ENCODE data around the gene PRKACA. TPM values are rescaled to one million over a fixed set of nuclear protein-coding genes. Genes with fewer than 3 reads are reported as not detected.

Gene PRKACA
- 49.7 TPM for polyA plus RNA-seq (2012; ENCODE audit: insufficient read depth, insufficient read length)

DNA sequence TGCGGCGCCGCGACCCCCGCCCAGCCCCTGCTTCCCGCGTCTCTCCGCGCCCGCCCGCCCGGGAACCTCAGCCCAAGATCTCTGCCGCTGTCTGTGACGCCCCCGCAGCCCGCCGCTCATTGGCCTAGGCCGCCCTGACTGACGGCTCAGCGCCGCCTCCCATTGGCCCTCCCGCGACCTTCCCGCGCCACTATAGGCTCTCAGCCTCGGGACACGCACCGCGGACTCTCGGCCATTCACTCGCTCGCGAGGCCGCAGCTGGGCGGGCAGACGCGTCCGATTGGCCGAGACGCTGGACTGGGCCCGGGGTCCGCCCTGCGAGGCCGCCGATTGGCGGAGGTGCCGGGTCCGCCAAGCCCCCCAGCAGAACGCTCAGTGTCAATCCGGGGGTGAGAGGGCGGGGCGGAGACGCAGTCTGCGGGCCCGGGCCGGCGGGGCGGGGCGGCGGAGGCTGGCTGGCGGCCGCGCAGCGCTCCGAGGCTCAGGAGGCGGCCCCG, at the start of gene PRKACA:
TSS of gene PRKACA (minus strand) at position 95 of the 497 bp plus-strand sequence. CDS start 215 bp downstream, outside the sequence.
- peak within 1 kb of the TSS; percentile 67 for H3K4me3 ChIP-seq (ENCODE audit: low read length)
- peak; percentile 97 for DNase-seq (ENCODE audit: low read depth, low spot score)

DNA sequence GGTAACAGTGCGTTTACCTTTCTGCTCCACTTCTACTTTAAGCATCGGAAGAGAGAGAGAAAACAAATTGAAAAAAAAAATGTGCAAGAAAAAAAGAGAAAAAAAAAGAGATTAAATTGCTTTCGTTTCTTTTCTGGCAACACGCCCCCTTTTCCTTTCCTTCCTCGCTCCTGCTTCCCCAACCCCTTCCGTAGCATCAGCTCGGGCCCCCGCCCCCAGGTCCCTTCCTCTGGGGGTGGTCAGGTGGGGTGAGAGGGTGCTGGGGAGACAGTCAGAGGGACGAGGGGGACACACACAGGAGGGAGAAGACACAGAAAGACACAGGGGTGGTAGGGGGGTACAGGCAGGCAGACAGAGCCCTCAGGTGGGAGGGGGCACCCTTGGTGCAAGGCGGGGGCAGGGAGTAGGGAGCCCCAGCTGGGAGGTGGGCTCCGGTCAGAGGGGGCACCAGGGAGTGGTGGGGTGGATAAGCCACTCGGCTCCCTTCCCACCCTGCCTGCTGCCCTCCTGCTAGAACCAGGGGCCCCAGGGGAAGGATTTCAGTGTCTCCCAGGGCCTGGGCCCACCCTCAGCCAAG, 49.5 kb upstream of the PRKACA start:
- no peak overlapping the region for H3K4me3 ChIP-seq (ENCODE audit: low read length)

DNA sequence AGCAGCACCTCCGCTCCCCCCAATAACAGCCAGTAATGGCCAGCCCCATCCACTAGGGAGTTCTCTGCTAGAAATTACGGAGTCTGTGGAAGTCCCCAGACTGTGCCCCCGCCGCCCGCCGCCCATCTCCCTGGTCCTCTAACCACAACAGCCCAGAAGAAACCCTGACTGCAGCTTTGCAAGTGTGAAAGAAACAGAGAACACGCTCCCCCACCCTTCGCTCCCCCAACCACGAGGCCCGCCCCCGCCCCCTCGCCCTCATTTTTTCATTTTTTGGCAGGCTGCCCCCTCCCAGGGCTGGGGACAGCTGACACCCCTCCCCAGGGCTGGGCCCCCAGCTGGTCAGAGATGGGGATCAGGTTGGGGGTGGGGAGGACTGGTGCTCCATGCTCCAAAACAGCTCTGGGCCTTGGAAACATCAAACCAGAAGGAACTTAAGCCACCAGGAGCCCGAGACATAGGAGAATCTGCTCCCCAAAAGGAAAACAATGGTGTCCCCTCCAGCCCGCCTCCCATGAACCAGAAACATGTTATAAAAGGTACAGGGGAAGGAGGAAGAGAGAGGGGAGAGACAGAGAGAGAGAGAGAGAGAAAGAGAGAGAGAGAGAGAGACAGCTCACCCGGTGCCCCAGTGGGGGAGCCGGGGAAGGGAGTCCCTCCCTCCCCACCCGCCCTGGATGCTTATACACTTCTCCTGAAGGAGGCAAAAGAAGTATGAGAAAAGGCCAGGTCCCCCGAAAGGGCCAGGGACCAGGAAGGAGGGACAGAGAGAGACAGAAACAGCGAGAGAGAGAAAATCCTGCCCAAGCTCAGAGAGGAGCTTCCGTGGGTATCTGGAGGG, 48.6 kb upstream of the PRKACA start:
- DNase-seq (ENCODE audit: low read depth, low spot score): no peak
- H3K4me3 ChIP-seq (ENCODE audit: low read length): no peak overlapping the region

More for the DNA sequence above, 49.5 kb upstream of the PRKACA start:
- DNase-seq (ENCODE audit: low read depth, low spot score): no peak

DNA sequence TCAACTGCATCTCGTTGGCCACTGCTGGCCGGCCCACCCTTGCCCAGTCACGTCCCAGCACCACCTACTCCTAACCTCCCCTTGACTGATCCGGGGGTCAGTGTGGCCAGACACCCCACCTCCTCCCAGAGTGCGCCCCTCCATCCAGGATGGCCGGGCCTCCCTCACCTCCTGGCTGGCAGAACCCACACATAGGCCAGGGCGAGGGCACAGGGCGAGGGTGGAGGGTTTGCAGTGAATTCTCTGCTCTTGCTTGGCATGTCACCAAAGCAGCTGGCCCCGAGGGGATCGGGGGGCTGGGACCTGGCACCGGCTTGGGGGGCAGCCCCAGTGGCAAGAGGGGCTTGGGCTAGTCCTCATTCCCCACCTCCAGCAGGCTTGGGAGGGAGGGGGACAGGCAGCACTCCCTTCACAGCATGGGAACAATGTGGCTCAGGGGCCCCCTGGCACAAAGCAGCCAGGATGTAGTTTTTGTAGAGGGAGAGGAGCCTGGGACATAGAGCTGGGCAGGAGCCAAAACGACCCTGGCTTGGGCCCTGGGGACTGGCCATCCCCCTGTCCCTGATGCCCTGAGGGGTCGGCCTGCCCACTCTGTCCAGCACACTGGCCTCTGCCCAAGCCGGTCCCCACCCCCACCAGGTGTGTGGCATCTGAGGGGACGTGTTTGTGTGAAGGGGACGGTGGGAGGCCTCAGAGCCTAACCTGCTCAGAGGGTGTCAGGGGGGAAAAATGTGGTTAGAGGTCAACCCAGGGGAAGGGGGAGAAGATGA, 47.3 kb upstream of the PRKACA start:
- DNase-seq (ENCODE audit: low read depth, low spot score): no peak
- H3K4me3 ChIP-seq (ENCODE audit: low read length): no peak overlapping the region

DNA sequence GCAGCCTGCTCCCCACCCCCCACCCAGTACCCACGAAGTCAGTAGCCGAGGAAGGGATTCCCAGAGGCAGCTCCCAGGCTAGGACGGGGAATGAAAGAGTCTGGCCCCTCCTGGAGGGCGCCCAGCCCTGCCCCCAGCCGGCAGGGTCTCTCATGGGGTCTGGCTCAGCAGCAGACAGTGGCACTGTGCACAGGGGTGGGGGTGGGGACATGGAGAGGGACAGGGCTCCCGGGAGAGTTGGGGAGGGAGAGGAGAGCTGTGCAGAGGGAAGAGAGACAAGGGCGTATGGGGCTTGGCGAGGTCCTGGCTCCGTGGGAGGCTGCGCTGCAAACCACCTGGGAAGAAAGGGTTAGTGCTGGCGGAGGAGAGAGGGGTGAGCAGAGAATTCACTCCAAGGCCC, 46.5 kb upstream of the PRKACA start:
- no peak overlapping the region for H3K4me3 ChIP-seq (ENCODE audit: low read length)
- no peak for DNase-seq (ENCODE audit: low read depth, low spot score)

DNA sequence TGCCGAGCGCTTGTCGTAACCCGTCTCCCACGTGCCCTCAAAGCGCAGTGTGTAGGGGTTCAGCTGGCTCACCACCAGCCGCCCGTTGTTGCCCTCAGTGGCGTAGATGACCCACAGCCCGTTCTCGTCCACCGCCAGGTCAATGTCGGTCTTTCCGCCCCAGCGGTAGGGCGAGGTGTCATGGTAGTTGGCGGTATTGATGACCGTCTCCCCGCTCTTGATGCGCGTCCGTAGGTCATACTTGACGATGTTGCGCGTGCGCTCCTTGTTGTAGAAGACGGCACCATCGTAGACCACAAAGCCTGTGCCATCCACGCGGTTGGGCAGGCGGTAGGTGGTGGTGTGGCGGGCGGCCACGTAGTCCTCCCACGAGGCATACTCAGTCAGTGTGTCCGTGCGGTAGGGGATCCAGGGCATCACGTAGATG, 45.3 kb upstream of the PRKACA start:
- no peak overlapping the region for H3K4me3 ChIP-seq (ENCODE audit: low read length)
- no peak for DNase-seq (ENCODE audit: low read depth, low spot score)

DNA sequence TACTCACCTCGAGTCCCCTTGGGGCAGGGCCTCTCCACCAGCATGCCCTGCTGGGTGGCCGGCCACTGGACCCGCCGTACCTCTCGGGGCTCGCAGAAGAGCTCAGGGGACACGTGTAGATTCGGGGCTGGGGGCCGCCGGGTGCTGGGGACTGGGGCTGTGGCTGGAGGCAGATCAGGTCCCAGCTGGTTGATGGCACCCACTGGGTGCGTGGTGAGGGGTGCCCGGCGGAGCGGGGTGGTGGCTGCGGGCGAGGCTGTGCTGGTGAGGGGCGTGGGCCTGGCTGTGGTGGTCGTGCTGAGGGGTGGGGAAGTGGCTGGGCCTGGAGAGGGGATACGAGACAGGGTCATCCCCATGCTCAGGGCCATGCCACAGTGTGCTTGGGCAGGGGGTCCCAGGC, 43.7 kb upstream of the PRKACA start:
- H3K4me3 ChIP-seq (ENCODE audit: low read length): no peak overlapping the region
- no peak for DNase-seq (ENCODE audit: low read depth, low spot score)

DNA sequence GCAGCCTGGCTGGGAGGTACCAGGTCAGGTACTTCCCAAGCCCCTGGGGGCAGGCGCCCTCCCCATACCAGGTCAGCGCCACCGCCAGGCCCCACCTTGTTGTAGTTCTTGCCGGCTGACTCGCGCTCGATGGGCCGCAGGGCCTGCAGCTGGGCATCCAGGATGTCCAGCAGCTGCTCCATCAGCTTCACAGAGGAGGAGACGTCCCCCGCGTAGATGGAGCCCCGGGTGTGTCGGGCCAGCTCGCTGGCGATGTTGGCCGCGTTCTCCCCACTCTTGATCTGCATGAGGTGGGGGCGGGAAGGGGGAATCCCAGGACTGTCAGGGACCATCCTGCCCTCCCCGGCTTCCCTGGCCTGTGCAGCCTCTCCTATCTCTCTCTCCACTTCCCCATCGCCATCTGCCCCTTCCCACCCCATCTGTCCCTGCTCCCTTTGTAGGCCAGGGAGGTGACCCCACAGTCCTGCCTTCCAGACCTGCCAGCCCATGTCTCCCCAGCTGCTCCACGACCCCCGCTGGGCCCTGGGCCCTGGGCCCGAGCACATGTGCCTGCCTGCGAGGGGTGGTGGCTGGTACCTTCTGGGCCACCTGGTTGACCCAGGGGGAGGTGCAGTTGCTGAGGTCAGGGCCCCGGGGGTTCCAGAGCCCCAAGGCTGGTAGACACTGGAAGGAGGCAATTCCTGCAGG, 42.6 kb upstream of the PRKACA start:
- H3K4me3 ChIP-seq (ENCODE audit: low read length): no peak overlapping the region

DNA sequence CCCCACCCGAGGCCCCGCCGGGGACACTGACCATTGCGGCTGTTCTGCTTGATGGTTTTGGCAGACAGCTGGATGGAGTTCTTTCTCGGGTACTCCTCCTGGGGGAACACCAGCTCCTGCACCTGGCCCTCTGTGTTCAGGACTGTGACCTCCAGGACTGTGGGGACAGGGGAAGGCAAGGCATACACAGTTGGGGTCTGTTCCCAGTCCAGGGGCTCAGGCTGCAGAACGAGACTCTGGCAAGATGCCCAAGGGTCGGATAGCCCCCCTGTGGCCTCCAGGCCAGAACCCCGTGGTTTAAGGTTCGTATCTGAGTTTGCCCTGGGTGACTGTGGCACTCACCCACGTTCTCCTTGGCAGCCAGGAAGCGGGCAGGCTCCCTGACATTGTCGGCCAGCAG, 41.5 kb upstream of the PRKACA start:
- DNase-seq (ENCODE audit: low read depth, low spot score): no peak
- no peak overlapping the region for H3K4me3 ChIP-seq (ENCODE audit: low read length)

More for the DNA sequence above, 42.6 kb upstream of the PRKACA start:
- no peak for DNase-seq (ENCODE audit: low read depth, low spot score)

DNA sequence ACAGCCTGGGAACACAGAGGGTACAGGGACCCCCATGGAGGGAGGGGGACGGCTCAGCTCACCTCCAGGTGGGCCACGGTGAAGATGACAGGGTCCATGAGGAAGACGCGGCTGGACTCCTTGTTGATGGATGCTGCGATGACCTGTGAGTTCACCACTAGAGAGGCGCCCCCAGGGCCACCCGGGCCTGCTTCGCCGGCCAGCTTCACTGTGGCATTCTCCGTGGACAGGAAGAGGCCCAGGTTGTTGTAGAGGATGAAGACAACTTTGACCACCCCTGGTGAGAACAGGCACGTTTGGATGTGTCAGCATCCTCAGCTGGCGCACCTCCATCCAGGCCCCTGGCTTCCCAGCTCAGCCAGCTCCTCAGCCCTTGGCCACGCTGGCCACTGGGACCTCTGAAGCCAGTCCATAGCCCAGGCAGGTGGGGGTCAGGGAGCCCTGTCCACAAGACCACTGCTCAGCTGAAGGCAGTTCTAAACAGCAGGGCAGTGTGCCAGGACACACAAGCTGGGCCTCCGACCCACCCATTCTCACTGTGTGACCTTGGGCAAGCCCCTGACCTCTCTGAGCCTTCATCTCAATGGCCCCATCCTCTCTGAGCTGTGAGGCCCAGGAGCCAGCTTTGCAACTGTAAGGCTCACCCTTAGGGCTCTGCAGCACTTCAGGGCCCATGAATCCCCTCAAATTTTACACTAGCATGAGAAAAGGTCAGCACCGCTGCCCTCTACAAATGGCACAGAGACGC, 40.9 kb upstream of the PRKACA start:
- no peak for DNase-seq (ENCODE audit: low read depth, low spot score)
- H3K4me3 ChIP-seq (ENCODE audit: low read length): no peak overlapping the region

DNA sequence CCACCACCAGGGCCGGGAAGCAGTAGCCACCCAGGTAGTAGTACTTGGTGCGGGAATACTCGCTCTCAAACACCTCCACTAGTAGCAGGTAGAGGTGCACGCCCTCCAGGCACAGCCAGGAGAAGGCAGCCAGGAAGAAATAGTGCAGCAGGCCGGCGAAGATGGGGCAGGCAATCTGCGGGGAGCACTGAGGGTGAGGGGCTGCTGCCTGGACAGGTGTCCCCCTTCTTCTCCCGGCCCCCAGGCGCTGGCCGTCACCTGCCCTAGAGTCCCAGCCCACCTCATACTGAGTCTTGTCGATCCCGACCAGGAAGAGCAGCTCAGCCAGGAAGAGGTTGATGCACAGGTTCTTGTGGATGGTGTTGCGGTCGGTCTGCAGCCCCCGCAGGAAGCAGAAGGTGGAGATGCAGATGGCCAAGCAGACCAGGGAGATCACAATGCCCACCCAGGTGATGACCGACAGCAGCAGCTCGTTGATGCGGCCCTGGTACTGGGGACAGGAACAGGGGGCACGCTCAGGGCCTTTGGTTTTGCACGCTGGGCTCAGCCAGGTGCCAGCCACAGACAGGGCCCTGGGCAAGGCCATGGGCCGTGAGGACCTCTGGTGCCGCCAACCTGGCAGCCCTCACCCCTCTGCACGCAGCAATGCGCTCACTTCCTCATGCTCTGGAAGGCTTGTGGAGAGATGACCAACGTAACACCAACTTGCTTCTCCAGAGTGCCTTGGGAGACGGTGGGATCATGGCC, 39.6 kb upstream of the PRKACA start:
- H3K4me3 ChIP-seq (ENCODE audit: low read length): no peak overlapping the region
- no peak for DNase-seq (ENCODE audit: low read depth, low spot score)

DNA sequence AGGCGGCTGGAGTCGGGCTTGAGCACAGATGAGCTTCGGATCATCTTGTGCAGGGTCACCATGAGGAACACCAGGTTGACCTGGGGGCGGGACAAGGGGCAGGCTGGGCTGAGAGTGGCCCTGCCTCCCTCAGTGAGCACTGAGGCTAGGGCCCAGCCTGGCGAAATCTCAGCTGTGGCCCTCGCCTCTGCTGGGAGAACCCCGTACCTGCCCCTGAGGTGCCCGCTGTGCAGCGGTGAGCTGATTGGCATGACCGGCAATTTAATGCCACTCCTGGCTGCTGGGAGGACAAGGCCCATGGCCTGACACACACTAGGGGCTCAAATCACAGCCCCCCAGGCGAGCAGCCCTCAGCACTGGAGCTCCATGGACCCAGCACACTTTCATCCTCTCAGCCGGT, 38.6 kb upstream of the PRKACA start:
- no peak for DNase-seq (ENCODE audit: low read depth, low spot score)
- H3K4me3 ChIP-seq (ENCODE audit: low read length): no peak overlapping the region

DNA sequence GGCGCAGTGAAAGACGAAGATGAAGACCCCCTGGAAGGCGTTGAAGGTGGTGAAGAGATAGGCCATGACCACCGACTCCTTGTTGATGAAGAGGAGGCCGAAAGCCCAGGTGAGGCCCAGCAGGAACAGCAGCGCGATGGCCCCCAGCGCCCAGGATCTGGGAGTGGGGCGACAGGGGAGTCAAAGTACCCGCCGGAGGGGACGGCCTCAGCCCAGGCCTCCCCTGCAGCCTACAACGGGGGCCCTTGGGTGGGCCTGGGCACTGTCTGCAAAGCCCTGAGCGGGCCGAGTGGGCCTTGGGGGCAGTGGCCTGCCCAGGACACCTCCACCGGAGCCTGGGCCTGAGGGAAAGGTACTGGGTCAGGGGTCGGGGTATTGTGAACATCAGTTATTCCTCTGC, 37.8 kb upstream of the PRKACA start:
- DNase-seq (ENCODE audit: low read depth, low spot score): no peak

DNA sequence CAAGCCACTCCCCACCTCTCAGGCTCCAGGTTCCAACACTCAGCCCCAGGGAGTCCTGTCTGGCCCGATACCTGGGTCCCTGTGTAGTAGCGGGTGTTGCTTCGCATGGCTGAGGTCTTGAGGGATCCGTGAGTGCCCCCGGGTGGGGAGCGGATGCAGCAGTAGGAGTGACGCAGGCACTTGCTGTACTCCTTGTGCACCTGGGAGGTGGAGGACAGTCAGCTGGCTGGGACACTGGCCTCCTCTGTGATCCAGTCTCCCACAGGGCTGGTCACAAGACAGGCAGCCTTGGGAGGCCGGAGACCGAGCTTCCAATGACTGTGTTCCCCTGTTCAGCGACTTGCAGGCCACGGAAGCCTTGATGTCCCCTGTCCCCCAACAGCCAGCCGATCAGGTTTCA, 35.2 kb upstream of the PRKACA start:
- H3K4me3 ChIP-seq (ENCODE audit: low read length): no peak overlapping the region
- DNase-seq (ENCODE audit: low read depth, low spot score): no peak

More for the DNA sequence above, 37.8 kb upstream of the PRKACA start:
- no peak overlapping the region for H3K4me3 ChIP-seq (ENCODE audit: low read length)

DNA sequence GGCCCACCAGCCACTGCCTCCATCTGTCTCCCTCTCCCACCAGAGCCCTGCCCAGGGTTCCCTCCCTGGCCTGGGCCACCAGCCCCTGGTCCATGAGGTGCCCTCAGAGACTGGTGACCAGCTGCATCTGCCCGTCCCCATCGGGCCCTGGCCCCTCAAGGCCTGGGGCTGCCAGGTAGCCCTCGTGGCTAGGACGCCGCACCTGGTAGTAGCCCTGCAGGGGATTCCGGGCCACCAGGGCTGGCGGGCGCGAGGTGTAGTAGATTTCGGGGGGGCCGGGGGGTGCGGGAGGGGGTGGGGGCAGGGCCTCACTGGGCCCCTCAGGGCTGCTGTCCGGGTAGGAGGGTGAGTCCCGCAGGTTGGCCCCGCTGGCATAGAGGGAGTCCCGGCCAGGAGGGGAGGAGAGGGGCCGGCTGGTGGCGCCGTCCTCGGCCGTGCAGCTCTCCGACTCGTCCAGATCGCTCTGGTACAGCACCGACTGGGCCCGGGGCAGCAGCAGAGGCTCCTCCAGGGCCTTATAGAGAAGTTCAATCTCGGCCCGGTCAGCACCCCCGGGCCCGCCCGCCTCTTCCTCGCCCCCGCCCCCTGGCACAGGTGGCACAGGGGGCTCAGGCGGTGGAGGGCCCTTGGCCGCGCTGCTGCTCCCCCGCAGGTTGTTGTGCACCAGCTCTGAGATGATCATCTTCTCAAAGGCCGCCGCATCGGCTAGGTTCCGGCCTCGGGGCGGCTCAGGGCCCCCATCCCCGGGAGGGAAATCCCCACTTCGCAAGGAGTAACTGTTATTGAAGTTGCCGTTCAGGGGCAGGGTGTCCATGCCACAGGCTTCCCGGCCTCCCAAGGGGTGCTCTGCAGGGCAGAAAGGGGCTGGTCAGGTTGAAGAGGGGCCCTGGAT, 33.5 kb upstream of the PRKACA start:
- H3K4me3 ChIP-seq (ENCODE audit: low read length): no peak overlapping the region
- DNase-seq (ENCODE audit: low read depth, low spot score): no peak

DNA sequence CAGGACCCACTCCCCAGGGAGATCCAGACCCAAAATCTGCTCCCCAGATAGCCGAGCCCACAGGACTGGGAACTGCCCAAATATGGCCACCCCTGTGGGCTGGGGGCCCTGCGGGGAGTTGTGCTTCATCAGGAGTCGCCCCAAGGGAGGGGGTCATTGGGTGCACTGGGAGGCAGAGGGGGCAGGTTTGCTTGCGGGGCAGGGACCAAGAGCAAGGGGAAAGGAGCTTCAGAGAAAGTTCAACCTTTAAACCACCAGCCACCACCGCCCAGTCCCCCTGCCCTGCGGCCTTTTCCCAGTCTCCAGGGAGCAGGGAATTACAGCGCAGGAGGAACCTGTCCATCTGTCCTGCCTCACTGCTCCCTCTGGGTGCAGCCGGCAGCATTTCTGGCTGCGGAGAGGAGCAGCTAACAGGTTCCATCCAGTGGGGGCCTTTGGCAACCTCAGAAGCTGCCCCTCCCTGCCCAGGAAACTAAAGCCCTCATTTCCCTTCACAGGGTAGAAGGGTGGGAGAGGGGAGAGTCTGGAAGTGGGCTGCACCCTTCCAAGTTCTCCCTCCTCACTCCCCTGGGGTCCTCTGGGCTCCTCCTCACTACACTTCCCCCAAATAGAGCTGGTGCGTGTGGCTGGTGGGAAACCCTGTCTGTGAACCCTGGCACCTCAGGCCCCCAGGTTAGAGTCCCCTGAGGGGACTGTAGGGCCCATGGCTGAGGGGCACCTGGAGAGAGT, 32.6 kb upstream of the PRKACA start:
- DNase-seq (ENCODE audit: low read depth, low spot score): no peak
- no peak overlapping the region for H3K4me3 ChIP-seq (ENCODE audit: low read length)
